ENCODE results near the gene MRPL23.

Gene MRPL23

DNA sequence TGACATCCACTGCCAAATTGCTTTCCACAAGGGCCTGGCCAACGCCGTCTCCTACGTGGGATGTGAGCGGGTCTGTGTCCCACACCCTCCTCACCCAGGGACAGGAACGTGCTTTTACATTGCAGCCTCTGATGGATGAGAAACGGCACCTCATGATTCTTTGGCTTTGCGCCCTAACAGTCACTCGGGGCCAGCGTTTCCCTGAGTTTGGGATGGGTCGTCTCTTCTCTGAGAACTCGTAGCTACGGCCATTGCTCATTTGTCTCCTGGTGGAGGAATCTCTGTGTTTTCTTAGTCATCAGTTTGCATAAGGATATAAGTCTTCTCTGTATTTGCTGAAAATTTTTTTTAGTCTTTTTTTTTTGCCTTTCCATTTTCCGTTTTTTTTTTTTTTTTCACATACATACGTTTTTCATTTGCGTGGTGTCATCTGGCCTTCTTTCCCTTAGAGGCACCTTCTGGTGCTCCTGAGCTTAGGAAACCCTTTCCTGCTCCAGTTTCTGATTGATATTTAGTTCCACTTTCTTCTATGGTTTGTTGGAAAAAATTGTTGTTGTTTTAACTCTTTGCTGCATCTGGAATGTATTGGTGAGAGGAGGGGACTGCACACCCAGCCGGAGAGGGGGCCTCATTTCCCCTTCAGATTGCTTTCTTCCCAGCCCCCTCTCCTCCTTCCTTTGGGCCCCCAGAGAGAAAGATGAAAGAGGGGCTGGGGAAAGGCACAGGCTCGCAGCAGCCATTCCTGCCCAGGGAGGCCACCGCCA is 15.6 kb upstream of the MRPL23 start:
- Histone ChIP-seq H3K9me3 (ENCODE audit: control insufficient read depth, low read length) (no peaks in the 10 kb centered on the region), H3K4me1 (ENCODE audit: control insufficient read depth, insufficient read depth, low read length) (no peaks in the 10 kb centered on the region), H3K9ac (ENCODE audit: low read length) (no peak overlapping the region), H3K4me3 (ENCODE audit: low read length) (no peak overlapping the region), H3K27me3 (ENCODE audit: control insufficient read depth, insufficient read depth, low read length) (no peaks in the 10 kb centered on the region), H3K36me3 (ENCODE audit: control insufficient read depth, insufficient read depth, low read length) (no peaks in the 10 kb centered on the region)

DNA sequence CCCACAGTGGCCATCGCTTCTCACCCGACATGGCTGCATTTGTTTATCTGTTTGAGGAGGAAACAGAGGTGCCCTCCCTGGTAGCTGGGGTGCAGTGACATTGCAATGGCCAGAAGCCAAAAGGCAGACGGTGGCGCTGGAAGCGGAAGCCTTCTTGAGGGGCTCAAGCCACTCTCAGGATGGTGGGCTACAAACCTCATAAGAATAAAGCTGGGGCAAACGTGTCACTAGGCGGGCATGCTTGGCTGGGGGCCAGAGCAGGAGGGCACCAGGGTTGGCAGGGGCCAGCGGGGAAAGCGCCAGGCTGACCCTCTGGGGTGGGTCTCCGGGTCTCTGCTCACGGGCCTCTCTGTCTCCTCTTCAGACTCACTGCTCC is 15.0 kb upstream of the MRPL23 start:
- no peaks in the 10 kb centered on the region for H3K9me3 ChIP-seq (ENCODE audit: control insufficient read depth, low read length)
- no peaks in the 10 kb centered on the region for H3K4me1 ChIP-seq (ENCODE audit: control insufficient read depth, insufficient read depth, low read length)
- H3K36me3 ChIP-seq (ENCODE audit: control insufficient read depth, insufficient read depth, low read length) = no peaks in the 10 kb centered on the region
- H3K27me3 ChIP-seq (ENCODE audit: control insufficient read depth, insufficient read depth, low read length) = no peaks in the 10 kb centered on the region
- H3K4me3 ChIP-seq (ENCODE audit: low read length) = no peak overlapping the region
- H3K9ac ChIP-seq (ENCODE audit: low read length) = no peak overlapping the region

DNA sequence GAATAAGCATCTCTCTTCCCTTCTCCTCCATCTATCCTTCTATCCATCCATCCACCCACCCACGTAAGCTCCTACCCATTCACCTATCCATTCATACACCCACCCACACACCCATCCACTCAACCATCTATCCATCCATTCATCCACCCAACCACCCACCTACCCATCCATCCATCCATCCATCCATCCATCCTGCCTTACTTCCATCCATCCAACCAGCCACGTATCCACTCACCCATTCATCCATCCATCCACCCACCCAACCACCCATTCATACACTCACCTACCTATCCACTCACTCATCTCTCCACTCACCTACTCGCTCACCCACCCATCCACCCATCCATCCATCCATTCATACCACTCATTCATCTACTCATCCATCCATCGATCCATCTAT is 14.5 kb upstream of the MRPL23 start:
- no peaks in the 10 kb centered on the region for H3K9me3 ChIP-seq (ENCODE audit: control insufficient read depth, low read length)
- H3K4me3 ChIP-seq (ENCODE audit: low read length) = no peak overlapping the region
- no peaks in the 10 kb centered on the region for H3K36me3 ChIP-seq (ENCODE audit: control insufficient read depth, insufficient read depth, low read length)
- H3K9ac ChIP-seq (ENCODE audit: low read length) = no peak overlapping the region
- no peaks in the 10 kb centered on the region for H3K27me3 ChIP-seq (ENCODE audit: control insufficient read depth, insufficient read depth, low read length)
- H3K4me1 ChIP-seq (ENCODE audit: control insufficient read depth, insufficient read depth, low read length) = no peaks in the 10 kb centered on the region

DNA sequence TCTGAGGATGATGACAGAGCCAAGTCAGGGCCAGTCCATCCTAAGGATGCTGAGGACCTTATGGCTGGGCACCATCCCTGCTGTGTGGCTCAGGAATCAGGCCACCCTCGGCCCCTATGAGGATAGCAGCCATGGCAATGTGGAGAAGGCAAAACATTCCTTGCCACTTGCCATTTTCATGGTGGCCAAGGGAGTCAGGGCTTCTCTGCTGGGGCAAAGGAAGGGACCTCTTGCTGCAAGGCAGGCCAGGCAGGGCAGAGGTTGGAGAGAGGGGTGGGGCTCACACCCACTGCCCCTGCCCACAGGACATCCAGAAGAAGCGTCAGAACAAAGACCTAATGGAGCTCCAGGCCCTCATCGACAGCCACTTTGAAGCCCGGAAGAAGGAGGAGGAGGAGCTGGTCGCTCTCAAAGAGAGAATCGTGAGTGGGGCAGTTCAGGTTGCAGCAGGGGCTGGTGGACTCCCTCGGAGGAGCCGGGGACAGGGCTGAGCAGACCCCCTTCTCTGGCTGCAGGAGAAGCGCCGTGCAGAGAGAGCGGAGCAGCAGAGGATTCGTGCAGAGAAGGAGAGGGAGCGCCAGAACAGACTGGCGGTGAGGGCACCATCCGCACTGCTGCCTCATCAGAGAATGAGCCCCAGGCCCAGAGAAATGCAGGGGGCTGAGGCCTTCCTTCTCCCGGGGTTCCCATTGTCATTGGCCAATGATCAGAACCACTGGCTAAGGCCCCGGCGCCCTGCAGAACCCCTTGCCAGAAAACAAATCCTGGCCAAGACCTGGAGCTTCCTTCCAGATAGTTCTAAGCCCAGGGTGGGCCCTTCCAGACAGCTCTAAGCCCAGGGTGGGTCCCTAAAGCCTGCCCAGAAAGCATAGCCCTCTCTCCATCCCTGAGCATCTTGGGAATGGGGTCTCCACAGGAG is 13.5 kb upstream of the MRPL23 start:
- no peaks in the 10 kb centered on the region for H3K36me3 ChIP-seq (ENCODE audit: control insufficient read depth, insufficient read depth, low read length)
- no peaks in the 10 kb centered on the region for H3K9me3 ChIP-seq (ENCODE audit: control insufficient read depth, low read length)
- H3K4me3 ChIP-seq (ENCODE audit: low read length) = no peak overlapping the region
- H3K9ac ChIP-seq (ENCODE audit: low read length) = no peak overlapping the region
- no peaks in the 10 kb centered on the region for H3K4me1 ChIP-seq (ENCODE audit: control insufficient read depth, insufficient read depth, low read length)
- no peaks in the 10 kb centered on the region for H3K27me3 ChIP-seq (ENCODE audit: control insufficient read depth, insufficient read depth, low read length)

DNA sequence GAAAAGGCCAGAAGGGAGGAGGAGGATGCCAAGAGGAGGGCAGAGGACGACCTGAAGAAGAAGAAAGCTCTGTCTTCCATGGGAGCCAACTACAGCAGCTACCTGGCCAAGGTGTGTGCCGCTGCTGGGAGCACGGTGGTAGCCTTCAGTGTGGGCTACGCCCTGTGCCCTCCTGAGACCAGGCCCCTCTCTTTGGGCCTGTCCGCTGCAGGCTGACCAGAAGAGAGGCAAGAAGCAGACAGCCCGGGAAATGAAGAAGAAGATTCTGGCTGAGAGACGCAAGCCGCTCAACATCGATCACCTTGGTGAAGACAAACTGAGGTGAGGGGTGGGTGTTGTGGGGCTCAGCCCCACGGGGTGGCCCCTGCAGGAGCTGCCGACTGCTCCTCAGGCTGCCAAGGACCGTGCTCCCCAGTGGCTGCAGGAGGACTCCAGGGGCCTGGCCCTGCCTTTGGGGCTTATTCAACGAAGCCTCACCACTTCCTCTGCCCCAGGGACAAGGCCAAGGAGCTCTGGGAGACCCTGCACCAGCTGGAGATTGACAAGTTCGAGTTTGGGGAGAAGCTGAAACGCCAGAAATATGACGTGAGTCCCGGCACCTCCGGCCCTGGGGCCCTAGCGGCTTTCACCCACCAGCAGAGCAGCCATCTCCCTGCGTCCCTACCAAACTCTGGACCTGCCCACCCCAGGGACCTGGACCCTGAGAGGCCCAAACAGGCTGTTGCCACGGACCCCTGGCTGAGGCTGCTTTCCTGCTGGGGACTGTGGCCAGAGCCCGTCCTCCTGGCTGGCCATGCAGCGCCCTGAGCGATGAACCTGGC is 12.6 kb upstream of the MRPL23 start:
- no peak overlapping the region for H3K9ac ChIP-seq (ENCODE audit: low read length)
- no peaks in the 10 kb centered on the region for H3K9me3 ChIP-seq (ENCODE audit: control insufficient read depth, low read length)
- H3K4me1 ChIP-seq (ENCODE audit: control insufficient read depth, insufficient read depth, low read length) = no peaks in the 10 kb centered on the region
- H3K27me3 ChIP-seq (ENCODE audit: control insufficient read depth, insufficient read depth, low read length) = no peaks in the 10 kb centered on the region
- no peak overlapping the region for H3K4me3 ChIP-seq (ENCODE audit: low read length)
- H3K36me3 ChIP-seq (ENCODE audit: control insufficient read depth, insufficient read depth, low read length) = no peaks in the 10 kb centered on the region

DNA sequence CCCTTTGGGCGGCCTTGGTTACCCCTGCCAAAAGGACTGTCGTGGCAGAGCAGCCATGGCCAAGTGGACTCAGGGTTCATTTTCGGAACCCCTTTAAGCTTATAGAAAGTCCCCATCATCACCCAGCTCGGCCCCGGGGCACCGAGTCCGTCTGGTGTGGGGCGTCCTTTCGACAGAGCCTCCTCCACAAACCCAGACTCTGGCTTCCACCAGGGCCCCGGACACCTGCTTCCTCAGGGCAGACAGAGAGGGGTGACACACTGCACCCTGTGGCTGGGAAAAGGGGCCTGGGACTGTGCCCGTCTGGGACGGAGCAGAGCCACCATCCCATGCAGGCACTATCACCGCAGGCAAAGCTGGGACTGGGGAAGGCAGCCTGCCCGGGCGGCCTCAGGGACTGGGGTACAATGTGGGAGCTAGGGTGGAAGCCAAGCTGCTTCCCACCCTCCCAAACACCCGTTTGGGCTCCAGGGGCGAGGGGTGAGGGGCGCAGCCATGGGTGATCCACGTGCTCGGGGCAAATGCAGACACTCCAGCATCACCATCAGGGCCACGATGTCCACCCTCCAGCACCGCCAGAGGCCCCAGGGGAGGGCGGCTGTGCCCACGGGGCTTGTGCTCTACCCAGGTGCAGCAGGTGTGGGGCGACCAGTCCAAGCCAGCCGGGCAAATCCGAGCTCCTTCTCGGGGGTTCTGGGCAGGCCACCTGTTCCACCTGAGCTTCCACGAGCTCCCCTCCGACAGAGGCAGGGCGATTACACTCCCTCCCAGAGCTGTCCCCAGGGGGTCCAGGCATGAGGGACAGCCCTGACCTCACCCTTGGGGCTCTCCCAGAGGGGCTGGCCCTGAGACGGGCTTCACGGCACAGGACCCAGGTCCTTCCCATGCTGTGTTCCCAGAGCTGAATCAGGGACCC is 11.7 kb upstream of the MRPL23 start:
- no peaks in the 10 kb centered on the region for H3K27me3 ChIP-seq (ENCODE audit: control insufficient read depth, insufficient read depth, low read length)
- no peaks in the 10 kb centered on the region for H3K9me3 ChIP-seq (ENCODE audit: control insufficient read depth, low read length)
- H3K4me1 ChIP-seq (ENCODE audit: control insufficient read depth, insufficient read depth, low read length) = no peaks in the 10 kb centered on the region
- H3K4me3 ChIP-seq (ENCODE audit: low read length) = no peak overlapping the region
- no peak overlapping the region for H3K9ac ChIP-seq (ENCODE audit: low read length)
- H3K36me3 ChIP-seq (ENCODE audit: control insufficient read depth, insufficient read depth, low read length) = no peaks in the 10 kb centered on the region

DNA sequence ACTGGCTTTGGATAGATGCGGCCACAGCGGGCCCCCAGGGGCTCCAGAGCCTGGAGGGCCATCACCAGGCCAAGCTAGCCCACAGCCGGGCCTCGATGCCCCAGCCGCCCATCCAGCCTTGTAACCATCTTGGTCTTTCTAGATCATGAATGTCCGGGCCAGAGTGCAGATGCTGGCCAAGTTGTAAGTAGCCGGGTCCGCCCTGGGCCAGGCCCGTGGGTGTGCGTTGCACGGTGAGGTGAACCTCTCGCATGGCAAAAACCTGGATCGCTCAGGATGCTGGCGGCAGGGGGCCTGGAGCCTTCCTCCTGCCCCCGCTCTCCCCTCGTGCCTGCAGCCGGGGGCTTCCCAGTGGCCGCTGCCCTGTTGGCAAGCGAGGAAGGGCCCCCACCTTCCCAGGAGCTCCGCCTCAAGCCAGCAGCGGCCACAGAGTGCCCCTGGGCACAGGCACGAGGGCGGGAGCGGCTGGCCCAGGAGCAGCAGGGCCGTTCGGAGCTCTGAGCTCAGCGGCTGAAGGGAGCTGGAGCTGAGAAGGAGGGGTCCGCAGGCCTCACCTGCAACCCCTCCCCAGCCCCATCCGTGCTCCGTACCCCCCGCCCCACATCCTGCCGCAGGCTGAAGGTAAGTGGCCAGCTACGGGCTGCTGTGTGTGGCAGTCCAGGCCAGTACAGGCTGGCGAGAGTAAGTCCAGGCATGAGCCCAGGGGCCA is 10.9 kb upstream of the MRPL23 start:
- Histone ChIP-seq H3K4me1 (ENCODE audit: control insufficient read depth, insufficient read depth, low read length) (no peaks in the 10 kb centered on the region), H3K9ac (ENCODE audit: low read length) (no peak overlapping the region), H3K4me3 (ENCODE audit: low read length) (no peak overlapping the region), H3K9me3 (ENCODE audit: control insufficient read depth, low read length) (no peaks in the 10 kb centered on the region), H3K36me3 (ENCODE audit: control insufficient read depth, insufficient read depth, low read length) (no peaks in the 10 kb centered on the region), H3K27me3 (ENCODE audit: control insufficient read depth, insufficient read depth, low read length) (no peaks in the 10 kb centered on the region)

DNA sequence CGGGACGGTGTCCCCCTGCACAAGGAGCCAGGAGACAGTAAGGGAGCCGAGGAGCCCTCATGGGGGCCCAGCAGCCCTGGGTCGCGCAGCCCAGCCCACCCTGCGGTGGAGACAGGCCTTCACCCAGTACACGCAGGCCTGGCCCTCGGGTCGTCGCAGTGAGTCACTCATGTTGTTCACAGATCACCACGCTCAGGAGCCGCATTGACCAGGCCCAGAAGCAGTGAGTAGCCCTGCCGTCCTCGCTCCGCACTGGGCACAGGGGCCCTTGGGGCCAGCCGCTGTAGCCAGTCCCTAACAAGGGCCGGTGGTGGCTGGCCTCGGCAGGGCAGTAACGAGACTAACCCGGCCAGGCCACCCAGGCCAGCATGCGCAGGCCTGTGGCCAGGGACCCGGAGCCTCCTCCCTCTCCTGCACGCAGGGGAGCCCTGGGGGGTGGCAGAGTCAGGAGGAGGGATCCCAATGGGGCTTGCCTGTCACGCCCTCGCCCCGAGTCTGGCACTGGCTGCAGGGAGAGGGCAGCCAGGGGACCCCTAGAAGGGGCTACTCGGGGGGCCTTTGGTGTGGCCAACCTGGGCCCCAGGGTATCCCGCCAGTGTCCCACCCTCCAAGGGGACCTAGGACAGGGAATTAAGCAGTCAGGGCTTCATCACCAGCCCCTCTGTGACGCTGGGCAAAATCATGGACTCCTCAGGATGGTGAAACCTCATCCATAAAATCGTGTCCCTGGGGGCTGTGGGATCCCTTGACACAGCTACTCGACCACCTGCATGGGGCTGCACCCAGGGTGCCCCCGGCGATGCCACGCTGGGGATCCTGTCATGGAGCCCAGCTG is 10.1 kb upstream of the MRPL23 start:
- Histone ChIP-seq H3K4me1 (ENCODE audit: control insufficient read depth, insufficient read depth, low read length) (no peaks in the 10 kb centered on the region), H3K36me3 (ENCODE audit: control insufficient read depth, insufficient read depth, low read length) (no peaks in the 10 kb centered on the region), H3K4me3 (ENCODE audit: low read length) (no peak overlapping the region), H3K9me3 (ENCODE audit: control insufficient read depth, low read length) (no peaks in the 10 kb centered on the region), H3K27me3 (ENCODE audit: control insufficient read depth, insufficient read depth, low read length) (no peaks in the 10 kb centered on the region), H3K9ac (ENCODE audit: low read length) (no peak overlapping the region)

DNA sequence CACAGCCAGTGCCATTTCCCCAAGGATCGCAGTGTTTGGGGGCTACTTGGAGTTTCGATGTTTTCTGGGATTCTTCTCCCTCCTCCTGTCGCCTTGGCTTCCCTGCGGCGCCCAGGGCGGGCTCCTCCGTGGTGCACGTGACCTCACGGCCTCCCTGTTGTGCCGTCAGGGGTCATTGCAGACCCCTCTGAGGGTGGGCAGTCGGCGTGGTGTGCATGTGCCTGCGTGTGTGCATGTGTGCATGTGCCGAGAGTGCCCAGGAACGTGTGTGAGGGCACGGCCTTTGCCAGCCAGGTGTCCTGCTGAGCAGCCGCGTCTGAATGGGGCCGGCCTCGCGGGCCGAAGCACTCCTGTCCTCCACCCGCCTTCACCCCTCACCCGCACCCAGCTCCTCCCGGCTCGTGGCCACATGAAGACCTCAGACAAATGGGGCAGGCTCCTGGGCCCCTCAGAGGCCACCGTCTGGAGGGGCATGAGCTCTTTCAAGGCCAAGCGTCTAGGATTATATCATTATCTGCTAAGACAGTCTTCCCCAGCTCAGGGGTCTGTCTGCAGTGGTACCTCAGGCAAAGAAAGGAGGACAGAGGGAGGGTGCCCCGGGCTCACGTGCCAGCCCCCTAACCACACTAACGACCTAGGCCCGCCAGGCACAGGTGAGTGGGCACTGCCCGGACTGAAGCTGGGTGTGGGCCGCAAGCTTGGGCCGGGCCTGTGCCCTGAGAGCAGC is 9.4 kb upstream of the MRPL23 start:
- Histone ChIP-seq H3K36me3 (ENCODE audit: control insufficient read depth, insufficient read depth, low read length) (no peaks in the 10 kb centered on the region), H3K27me3 (ENCODE audit: control insufficient read depth, insufficient read depth, low read length) (no peaks in the 10 kb centered on the region), H3K4me3 (ENCODE audit: low read length) (no peak overlapping the region), H3K9me3 (ENCODE audit: control insufficient read depth, low read length) (no peaks in the 10 kb centered on the region), H3K9ac (ENCODE audit: low read length) (no peak overlapping the region), H3K4me1 (ENCODE audit: control insufficient read depth, insufficient read depth, low read length) (no peaks in the 10 kb centered on the region)

All from mucosa of stomach (tissue), 1 donor.